MV-4-11 (cell line): ENCODE data around the gene PGAM1.
A peak's percentile ranks its signal among the peaks of the same experiment; 100 is the strongest.
"Not testable (repeated sequence)": the region's sequence is repeated elsewhere in the genome, so short reads cannot be mapped to it uniquely, and the experiment has no call there.

Experiments used
- DNase-seq: peaks from one replicate; lab custom pipeline; 2025; lab: John Stamatoyannopoulos, UW

Gene PGAM1

GRCh38 chr10:97456686-97457065 lies 30.7 kb downstream of the PGAM1 start:
- no peak for DNase-seq

GRCh38 chr10:97459111-97459510 lies 33.1 kb downstream of the PGAM1 start:
- DNase-seq: no peak

DNA sequence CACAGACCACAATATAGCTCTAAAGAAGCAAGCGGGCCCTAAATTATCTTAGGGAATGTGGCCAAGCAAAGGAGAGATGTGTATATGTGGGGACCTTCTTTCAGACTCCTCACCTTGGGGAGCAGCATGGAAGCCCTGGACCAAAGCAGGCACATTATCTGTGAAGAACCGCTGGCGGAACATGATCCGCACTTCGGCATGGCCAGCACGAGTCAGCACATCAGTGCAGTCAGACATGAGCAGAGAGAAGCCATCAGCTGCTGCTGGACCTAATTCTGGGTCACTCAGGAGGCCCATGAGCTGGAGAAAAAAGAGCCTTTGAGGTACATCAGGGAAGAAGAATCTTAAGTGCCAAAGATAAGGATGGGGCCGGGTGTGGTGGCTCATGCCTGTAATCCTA lies 33.9 kb downstream of the PGAM1 start:
- DNase-seq: no peak

GRCh38 chr10:97462309-97462708 lies 36.3 kb downstream of the PGAM1 start:
- no peak for DNase-seq

GRCh38 chr10:97463363-97464132 lies 37.6 kb downstream of the PGAM1 start:
- peak; percentile 25 for DNase-seq

- DNase-seq: no peak
Observed at GRCh38 chr10:97464226-97464625, 38.2 kb downstream of the PGAM1 start.

- no peak for DNase-seq
Observed at GRCh38 chr10:97465982-97466381, 40.0 kb downstream of the PGAM1 start.

DNA sequence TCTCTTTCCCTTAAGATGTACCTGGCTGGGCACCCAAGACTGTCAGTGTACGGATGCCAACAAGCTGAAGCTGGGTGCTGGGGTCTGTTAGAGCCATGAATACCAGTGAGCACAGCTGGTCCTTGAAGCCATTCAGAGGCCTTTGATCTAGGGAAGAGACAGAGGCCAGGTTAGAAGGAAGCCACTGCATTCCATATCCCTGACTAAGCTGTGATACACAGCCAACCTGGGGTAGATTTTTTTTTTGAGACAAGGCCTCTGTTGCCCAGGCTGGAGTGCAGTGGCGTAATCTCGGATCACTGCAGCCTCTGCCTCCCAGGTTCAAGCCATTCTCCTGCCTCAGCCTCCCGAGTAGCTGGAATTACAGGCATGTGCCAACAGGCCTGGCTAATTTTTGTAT lies 40.8 kb downstream of the PGAM1 start:
- DNase-seq: no peak

DNA sequence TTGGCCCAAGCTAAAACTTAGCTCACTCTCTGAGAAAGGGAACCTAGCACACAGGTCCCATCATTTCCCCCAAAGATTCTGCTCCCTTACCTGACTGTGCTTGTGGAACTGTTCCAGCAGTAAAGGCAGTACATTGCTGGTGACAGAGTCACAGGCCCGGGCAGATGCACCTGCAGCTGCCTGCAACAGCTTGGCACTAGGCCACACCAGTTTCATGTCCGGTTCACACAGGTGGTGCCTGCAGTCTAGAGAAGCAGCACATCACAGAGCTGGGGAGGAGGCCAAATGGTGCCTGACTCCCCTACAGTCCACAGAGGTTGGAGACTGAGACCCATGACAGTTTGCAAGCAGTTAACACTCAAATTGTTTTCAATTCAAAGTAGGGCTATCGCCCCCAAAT lies 42.2 kb downstream of the PGAM1 start:
- no peak for DNase-seq

DNA sequence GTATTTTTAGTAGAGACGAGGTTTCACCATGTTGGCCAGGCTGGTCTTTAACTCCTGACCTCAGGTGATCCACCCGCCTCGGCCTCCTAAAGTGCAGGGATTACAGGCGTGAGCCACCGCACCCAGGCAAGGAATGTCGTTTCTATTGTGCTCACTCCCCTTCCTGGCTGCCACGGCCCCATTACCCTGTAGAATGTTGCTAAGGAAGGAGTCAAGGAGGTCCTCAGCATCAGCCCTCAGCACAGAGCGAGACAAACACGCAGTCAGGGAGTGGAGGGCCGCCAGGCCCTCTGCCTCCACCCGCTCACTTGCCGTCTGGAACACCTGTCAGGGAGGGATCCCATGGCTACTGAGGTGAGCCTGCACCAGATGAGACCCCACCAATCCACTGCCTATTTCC lies 42.8 kb downstream of the PGAM1 start:
- not testable (repeated sequence) for DNase-seq

DNA sequence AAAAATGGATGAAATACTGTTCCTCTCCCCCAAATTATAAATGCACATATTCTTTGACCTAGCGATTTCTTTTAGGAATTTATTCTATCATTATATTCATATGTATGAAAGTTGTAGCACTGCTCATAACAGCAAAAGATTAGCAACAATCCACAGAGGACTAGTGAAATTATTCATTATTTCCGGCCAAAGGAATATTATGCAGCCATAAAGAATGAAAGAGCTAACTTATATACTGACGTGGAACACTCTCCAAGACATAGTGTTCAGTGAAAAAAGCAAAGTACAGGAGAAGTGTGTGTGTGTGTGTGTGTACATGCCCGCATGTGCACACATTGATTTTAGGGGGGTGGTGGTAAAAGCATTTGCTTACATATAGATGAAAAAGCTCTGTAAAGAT lies 48.9 kb downstream of the PGAM1 start:
- DNase-seq: no peak

DNA sequence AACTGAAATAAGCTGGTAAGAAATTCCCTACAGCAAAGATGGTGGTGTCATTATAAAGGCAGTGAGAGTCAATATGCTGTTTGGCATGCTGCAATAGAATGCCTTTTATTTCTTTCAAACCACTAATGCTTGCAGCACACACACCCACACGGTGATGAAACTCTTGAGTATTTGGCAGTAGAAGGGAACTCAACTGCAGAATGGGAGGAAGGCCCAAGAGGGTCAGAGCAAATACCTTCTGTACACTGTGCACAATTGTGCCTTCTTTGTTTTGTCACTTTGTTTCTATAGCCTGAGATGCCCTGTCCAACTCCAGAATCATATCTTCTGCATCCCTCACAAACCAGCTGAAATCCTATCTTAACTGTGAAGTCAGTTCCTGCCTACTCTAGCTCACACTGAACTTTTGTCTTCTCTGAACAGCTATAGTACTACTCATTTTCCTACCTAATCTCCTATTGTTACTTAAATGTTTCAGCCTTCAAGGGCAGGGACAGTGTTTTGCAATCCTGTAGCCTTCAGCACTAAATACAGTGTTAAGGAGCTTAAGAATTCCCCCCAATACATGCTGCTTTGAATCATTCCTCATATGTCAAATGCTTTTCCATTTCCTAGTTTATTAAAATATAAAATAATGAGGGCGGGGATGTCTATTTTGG lies 50.1 kb downstream of the PGAM1 start:
- DNase-seq: peak; percentile 52

DNA sequence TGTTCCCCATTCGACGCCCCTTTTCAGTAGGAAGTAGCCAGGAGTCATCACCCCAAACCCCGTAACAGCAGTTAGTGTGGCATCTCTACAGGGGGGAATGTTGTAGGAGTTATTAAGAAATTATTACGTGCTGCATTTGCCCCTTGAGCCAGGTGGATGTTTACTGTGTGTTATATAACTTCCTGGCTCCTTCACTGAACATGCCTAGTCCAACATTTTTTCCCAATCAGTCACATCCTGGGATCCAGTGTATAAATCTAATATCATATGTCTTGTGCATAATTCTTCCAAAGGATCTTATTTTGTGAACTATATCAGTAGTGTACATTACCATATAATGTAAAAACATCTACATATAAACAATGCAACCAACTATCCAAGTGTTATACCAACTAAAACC lies 53.4 kb downstream of the PGAM1 start:
- DNase-seq: not testable (repeated sequence)

DNA sequence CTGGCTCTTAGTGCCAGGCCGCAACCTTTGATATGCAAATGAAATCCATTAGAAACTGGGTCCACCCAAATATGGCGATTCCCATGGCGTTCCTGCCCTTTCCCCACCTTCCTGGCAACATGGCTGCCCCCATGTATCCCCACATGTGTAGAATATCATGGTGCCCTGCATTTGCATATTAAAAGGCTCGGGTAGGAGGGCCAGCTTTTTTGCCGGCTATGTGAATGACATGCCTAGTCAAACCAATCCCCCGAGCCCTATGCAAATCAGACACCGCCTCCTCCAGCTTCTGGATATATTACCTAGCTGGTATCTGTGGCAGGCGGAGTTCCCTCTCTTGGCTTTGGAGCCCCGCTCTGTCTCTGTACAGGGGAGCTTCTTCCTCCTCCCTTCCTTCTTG lies 53.9 kb downstream of the PGAM1 start:
- no peak for DNase-seq

DNA sequence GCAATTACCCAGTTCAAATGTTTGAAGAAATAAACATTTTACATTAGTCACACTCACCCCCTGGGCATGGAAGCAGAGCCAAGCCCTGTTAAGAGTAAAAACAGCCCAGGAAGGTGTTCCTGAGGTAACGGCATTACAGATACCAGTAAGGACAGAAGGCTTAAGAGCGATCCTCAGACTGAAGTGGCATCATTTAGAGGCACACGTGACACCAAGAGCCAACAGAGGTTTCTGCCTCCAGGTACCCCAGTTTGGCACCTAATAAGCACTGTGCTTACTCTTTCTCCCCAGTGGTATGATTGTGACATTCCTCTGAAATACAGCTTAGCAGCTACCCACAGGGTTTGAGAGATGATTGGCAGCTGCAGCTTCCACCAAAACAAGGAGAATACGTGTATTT lies 55.1 kb downstream of the PGAM1 start:
- no peak for DNase-seq

DNA sequence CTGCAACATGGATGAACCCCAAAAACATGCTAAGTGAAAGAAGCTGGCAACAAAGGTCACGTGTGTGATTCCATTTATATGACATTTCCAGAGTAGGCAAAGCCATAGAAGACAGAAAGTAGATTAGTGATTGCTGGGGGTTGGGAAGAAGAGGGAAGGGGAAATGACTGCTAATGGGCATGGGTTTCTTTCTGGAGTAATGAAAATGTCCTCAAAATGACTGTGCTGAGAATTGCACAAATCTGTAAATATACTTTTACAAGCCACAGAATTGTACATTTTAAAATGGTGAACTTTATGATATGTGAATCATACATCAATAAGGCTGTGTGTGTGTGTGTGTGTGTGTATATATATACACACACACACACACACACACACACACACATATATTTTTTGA lies 56.4 kb downstream of the PGAM1 start:
- DNase-seq: no peak
